Ecto neural progenitor cell (in vitro differentiated cells): ENCODE measurements around the gene DCBLD1.
"Not testable (repeated sequence)": the region's sequence is repeated elsewhere in the genome, so short reads cannot be mapped to it uniquely, and the experiment has no call there.

Experiments
- DNase-seq: peaks from one replicate; pipeline ENCODE4 v3.0.0-alpha.2; 2018; ENCODE audit warnings: low spot score

DCBLD1 gene

DNA sequence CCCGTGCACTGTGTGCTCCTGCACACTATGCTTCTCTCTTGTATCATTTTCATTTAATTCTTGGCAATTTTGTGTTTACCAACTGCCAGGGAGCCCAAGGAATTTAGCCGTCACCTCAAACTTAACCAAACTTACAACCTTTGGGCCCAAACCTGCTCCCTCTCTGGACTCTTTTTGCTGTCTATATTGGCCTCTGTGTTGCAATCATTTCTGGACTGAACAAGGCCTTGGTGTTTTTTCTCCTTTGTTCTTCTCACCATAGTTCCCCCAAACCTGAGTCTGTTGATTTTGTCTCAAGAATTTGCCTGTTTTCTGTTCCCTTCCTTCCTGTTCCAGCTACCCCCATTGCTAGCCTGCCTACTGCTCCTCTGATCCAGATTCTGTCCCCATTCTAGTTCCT lies 19.2 kb downstream of the DCBLD1 start:
- DNase-seq, result no peak

DNA sequence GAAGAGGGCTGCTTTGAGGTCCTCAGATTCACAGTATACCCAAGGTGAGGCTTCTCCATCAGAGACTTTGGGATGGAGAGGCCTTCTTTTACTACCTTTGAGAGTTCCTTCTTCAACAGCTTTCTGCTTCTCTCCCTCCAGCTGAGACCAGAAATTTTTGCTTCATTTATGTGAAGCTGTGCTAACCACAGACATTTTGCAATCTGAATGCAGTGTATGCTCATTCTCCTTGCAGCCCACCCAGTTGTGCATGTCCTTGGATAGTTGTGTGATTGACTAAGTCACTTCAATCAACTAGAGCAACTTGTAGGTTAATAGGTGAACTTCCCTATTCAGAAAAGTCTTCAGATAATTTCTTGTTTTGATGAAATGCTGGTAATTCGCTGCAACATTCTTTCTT lies 20.1 kb downstream of the DCBLD1 start:
- DNase-seq, result no peak

DNA sequence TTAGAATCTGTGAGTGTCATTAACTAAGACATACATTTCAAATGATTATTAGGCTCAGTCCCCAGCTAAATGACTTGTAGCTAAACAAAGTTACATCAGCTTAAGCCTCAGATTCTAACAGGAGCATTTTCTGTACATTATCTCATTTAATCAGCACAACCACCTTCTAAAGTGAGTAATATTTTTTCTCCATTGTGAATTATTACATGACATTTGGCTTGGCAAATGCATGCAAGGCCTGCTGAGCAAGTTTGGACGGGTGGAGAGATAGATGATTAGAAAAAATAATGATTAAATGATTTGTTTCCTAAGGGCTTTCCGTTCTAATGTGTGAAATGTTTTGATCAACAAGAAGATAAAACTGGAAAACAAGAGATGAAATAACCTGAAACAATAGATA lies 20.7 kb downstream of the DCBLD1 start:
- DNase-seq, result no peak

DNA sequence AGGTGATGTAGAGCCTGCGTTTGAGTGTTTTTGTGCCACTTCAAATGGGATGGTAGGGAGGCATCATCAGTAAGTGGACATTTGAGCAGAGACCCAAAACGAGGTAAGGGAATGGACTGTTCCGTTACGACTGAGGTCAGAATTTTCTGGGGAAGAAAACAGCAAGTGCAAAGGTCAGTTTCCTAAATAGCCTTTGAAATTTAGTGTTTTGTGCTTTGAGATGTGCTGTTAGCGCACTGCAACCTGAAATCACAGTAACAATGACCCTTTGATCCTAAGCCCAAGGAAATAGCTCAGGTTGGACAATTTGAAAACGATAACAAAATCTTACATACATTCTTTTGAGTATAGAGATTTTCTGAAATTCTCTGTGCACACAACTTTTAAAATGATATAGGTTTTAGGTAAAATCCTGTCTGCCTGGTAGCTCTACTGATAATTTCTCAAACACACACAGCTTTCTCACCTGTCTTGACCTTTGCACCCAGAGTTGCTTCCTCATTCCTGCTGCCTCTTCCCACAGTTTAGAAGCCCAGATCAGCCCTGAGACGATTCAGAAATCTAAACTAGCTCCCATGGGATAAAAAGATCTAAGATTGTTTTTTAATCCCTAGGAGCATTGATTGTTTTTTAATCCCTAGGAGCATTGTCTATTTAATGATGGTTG lies 22.1 kb downstream of the DCBLD1 start:
- no peak for DNase-seq

DNA sequence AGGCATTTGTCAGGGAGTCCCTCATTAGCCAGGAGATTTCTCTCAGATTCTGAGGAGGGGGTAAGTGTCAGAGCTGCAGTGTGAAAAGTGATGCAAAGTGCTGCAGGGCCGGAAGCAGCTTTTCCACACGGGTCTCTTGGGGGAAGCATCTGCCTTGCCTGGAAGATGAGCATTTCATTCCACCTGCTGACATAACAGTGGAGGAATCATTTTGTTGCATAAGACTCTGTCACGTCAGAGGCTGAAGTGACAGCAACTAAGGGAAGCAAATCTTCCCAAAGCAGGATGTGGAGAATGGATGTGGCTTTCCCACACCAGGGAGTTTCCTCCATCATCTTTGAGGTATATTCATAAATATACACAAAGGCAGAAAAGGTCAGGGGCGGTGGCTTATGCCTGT lies 22.8 kb downstream of the DCBLD1 start:
- no peak for DNase-seq

DNA sequence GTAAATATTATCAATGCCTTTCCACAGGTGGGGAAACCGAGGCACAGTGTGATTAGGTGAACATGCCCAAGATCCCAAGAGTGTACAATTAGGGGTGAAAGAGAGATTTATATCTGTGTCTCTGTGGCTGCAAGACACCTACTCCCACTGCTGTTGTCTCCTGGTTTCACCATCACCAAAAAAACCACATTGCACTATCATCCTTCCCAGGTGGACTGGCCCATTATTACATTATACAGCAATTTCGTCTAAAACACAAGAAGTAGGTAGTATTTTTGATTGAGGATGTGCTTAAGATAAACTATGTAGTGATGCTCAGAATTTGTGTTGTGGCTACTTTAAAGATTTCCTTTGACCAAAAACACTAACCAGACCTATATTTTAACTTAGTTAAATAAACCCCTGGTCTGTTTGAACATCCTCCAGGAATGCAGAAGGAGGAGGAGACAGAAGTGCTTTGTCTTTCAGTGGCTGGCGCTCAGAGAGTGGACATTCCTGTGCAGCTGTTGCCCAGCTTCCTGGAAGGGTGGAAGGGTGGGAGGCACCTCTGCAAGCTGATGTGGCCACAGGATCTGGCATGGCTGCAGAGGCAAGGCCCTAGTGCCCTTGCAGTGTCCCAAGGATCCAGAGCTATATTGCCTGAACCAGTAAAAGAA lies 23.8 kb downstream of the DCBLD1 start:
- no peak for DNase-seq

DNA sequence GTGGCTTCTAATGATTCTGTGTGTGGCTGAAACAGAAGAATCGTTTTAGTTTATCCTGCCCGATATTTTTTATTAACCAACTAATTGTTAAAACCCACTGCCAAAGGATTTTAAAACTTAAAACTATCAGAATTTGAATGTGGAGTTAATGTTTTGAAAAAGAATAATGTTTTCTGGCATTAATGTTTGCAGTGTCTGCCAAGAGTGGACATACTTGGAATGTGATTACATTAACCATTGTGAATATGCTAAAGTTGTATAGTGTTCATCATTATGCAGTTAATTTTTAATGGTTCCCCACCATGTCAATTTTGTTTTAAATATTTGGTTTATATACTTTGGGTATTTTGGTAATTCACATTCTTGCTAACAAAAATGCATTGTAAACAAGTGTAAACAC lies 24.4 kb downstream of the DCBLD1 start:
- no peak for DNase-seq

DNA sequence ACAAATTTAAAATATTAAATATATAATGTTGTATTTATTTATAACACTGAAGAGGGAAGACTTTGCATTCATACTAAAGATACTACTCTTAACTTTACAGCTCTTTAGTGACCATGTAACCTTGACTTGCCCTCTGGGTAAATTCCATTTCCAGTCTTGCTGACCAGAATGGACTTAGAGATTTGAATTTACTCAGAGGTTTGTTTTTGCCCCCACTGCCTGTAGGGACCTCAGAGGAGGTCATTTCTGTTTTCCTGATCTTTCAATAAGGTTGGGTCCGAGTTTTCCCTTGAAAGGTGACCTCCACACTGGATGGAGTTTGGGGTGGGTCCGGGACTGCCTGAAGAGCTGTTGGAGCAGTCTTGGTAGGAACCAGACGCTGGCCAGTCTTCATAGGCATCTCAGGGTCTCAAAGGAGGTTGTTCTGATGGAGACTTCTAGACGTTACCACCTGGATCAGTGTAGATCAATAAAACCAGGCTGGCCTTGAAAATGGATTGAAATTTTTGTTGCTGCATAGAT lies 26.0 kb downstream of the DCBLD1 start:
- no peak for DNase-seq

DNA sequence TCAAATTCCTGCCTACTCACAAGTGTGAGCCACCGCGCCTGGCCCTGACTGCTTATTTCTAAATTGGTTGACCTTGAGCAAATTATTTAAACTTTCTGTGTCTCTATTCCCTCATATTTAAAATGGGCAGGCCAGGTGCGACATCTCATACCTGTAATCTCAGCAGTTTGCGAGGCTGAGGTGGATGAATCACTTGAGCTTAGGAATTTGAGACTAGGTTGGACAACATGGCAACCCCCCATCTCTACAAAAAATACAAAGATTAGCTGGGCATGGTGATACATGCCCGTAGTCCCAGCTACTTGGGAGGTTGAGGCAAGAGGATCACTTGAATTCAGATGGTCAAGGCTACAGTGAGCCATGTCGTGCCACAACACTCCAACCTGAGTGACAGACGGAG lies 26.5 kb downstream of the DCBLD1 start:
- DNase-seq, result no peak

DNA sequence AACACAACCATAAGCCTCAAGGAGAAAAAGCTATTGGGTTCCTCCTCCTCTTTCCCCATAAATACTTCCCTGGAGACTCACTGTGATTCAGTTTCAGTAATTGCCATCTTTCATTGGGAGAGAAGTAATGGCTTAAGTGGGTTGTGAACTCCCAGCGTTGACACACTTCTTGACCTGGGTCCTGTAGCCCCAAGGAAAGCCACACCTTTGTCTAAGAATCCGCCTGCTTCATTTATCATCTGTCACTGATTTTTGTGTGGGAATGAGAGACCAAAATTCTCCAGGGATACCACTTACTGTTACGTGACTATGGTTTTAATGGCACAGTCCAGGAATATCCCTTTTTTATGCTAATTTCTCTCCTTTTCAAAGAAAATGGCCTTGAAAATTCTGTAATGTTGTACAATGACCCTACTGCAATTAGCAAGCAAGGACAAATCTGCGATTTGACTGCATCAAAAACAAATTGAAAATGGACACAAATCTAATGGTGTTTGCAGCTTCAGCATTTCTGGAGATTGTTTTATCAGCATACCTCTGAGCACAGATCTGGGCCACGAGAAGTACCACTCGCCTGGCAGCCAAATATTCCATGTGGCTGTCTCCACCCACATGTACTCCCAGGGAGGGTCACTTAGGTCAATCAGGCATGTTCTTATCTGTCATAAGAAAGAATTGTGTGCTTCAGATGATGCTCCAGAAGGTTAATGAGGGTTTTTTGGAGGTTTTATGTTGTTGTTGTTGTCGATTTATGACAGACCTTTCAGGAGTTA lies 29.8 kb downstream of the DCBLD1 start:
- no peak for DNase-seq

DNA sequence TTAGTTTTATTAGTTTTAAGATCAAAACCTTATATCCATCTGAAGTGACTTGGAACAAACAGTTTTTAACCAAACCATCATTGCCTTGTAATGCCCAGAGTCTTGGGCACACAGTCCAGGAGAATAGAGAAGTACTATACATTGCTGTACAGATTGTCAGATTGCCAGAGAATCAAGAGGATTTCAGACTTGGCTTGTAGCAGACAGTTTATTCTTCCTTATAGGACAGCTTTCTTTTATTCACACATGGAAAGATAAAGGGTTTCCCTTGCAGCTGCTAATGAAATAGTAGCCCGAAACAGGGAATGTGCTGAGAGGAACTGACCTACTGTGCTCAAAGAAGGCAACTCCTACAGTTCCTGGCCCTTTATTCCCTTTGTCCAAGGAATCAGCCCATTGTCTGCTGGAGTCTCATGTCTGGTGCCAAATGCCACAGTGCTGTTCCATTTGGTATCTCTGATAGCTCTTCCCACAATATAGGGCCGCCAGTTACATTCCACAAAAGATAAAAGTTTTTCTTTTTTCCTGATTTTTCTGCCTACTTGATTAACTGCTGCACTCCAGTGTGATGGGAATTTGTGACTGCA lies 30.6 kb downstream of the DCBLD1 start:
- no peak for DNase-seq

DNA sequence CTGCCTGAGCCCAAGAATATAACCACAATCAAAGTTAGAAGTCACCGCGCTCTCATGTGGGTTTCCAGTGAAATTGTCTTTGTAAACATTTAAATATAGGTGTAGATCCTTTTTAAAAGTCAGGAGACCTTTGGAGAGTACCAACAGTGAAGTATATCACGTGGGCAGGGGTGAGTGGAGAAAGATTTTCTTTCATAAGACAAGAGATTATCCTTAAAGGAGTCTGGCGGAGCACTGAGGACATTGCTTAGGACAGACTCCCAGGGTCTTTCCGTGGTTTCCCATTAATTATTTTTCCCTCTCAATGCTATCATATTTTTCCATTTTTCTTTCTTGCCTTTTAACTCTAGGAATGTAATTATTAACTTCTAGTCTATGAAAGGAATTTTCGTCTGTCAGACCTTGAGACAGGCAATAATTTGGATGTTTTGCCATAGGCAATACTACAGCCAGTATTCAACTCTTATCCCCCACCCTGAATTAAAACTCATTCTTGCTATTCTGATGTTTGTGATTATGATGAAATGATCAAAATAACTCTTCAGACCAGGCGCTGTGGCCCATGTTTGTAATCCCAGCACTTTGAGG lies 31.4 kb downstream of the DCBLD1 start:
- no peak for DNase-seq

DNA sequence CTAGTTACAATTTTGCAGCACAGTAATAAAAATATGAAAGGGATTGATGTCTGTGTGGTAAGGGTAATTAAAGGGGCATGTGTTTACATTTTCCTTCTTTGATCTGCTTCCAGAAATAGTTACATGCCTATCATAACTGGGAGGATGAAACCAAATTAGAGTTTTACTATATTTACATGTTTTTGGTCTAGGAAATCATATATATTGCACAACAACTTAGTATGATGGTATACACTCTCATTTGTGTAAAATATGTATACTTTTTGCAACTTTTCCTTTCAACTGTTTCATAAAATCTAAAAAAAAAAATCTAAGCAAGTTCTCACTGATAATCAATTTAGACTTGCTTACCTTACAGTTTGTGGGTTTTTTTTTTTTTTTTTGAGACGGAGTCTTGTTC lies 32.2 kb downstream of the DCBLD1 start:
- DNase-seq, result no peak

DNA sequence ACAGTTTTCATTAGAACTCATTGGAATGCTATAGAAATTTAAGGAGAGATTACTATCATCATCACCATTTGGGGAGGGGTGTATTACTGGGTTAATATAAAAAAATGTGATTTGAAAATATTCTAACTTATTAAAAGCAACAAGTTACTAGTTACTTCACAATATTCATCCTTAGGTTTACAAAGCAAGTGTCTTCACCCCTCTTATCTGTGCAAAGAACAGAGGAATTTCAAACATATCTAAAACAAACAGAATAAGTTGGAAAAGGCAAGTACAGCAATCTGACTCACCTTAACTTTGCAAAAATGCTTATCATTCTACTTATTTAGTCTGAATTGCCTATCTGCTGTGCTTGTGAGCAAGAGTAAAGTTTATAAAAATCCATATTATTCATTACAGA lies 32.9 kb downstream of the DCBLD1 start:
- DNase-seq, result no peak

DNA sequence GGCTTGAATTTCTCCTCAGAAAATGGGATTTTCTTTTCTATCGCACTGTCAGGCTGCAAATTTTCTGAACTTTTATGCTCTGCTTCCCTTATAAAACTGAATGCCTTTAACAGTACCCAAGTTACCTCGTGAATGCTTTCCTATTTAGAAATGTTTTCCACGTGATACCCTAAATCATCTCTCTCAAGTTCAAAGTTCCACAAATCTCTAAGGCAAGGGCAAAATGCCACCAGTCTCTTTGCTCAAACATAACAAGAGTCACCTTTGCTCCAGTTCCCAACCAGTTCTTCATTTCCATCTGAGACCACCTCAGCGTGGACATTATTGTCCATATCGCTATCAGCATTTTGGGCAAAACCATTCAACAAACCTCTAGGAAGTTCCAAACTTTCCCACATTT lies 35.5 kb downstream of the DCBLD1 start:
- not testable (repeated sequence) for DNase-seq

DNA sequence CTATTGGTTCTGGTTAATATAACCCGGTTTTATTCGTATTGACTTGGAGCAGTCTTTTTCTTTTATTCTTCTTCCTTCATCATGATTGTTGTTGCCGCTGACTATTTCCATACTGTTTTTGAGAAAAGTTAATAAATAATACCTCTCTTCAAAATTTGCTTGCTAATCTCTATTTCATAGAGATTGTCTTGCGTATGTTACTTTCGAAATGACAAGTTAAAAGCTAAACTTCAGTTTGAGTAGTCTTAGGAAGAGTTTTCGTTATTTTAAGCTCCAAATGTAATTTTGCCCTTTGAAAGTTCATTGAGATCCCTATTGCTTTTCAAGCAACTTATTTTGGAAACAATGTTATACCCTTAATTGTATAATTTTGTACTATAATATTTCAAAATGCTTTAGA lies 36.4 kb downstream of the DCBLD1 start:
- DNase-seq, result no peak

DNA sequence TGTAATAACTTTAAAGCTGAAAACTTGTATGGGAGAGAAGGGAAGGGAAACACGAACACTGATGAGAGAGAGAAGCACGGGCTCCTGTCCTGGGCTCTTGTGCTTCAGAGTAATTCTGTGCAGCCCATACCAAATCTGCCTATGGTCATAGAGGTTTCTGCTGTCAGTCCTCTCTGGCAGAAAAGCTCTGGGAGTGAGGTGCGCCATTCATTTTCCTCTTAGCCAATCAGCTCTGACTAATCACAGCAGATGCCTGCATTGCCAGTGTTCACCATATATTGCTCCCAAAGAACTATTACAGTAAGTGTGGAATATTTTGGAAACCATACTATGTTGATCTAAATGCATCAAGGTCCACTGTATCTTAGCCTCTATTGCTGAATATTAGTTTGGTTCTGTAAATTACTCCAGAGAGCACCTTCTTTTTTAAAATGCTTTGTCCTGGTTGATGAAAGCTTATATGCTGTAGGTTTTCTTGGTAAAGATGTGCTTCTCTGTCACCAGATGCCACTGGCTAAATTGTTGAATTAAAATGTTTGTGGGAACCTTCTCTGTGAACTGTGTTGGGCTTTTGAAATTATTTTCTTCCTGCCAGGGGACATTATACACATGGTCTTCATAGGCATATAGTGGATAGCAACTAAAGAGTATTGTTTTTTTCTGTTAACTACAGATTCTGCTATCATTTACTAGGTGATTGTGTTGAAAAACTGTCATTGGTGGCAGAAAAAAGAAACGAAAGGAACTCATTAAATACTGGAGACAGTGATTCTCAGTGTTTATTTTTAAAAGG lies 38.3 kb downstream of the DCBLD1 start:
- no peak for DNase-seq

DNA sequence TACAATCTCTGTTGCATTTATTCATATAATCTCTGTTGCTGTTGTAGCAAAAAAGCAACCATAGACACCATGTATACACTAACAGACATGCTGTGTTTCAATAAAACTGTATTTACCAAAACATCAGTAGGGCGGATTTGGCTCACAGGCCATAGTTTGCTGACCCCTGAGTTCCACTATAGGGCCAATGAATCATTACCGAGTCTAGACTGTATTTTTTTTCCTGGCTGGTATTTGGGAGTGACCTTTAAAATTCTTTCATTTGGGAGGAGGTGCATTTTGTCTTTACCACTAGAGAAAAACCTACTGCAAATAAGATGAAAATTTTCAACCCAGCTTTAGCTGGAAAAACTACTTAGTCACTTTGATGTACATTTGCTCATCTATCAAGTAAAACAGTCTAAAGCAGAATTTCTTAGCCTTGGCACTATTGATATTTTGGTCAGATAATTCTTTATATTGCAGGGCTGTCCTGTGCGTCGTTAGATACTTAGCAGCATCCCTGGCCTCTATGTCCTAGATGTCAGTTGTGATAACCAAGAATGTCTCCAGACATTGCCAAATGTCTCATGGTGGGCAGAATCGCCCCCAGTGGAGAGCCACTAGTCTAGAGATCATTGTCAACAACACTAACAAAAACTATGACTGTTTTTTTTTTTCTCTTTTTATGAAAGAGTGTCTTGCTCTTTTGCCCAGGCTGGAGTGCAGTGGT lies 39.5 kb downstream of the DCBLD1 start:
- no peak for DNase-seq

DNA sequence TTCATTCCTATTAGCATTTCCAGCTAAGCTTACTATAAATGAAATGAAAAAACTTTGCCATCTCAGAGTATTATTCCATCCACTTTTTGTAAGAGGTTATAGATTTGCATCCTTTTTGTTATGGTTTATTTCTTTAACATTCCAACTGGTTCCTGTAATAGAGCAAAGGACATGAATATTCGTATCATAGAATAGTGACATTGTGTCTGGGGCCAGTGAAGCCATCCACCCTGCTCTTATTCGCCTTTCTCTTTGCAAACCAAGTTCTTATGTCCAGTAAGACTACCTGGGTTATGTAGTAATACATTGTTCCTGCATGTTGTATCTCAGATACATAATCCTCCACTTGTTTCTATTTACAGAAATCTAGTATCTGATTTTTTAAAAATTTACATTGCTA lies 43.1 kb downstream of the DCBLD1 start:
- DNase-seq, result no peak

DNA sequence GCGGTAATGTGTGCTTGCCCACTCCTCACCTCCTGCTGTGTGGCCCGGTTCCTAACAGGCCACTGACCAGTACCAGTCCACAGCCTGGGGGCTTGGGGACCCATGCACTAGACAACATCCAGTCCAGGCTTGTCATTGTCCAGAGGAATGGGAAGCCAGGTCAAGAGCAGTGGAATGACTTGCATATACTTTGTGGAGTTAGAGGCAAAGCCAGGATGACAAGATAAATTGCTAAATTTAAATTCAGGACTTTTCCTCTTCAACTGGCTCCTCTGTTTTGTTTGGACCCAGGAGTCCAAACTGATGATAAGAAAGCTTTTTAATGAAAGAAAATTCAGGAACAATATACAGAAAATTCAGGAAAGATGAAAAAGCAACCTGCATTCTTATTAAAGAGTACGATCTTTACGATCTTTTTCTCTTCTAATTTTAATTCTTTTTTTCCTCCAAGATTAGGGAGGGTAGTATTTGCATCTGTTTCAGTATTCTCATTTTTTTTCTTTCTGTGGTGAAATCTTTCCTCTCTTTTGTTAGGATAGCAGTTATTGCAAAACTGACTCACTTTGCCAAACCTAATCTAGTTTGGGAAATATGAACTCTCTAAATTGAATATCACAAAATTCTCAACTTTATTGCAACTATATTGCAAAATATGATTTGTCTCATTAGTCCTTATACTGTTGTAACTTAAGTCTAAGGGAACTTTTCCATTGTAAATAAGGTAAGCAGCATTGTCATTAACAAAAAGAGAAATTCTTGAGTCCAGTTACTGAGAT lies 48.2 kb downstream of the DCBLD1 start:
- no peak for DNase-seq
